Measurements from ENCODE around the gene PRSS27.

The PRSS27 gene

DNA sequence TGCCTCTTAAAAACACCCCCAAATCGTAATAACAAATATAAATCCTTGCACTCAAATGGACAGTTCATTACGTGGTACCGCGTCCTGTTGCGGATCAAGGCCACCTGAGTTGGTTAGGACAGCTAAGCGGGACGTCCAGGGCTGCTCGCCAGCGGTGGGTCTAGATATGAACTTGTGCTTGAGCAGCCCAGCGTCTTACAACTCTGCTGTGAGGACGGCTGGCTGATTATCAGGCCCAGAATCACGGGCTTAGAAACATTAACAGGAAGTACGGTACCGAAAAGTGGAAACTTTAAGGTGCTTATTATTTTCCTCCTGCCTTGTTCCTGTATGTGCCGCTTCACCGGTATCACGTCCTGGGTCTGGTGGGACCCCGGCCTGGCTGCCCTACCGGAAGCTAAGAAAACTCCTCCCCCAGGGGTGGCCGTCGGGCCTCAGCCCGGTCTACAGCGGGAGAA is 31.6 kb upstream of the PRSS27 start:
- peak; percentile 80 for DNase-seq (ENCODE audit: low spot score)

DNA sequence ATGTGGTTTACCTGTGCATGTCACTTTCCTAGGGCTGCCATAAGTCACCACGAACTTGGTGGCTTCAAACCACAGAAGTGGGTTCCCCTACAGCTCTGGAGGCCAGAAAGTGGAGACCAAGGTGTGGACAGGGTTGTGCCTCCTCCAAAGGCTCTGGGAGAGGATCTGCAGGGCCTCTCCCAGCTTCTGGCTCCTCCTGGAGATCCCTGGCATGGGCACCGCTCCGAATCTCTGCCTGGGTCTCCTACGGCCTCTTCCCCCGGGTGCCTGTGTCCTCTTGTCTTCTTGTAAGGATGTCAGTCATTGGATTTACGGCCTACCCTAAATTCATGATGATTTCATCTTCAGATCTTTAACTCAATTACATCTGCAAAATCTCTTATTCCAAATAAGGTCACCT is 29.9 kb upstream of the PRSS27 start:
- no peak for DNase-seq (ENCODE audit: low spot score)

- DNase-seq (ENCODE audit: low spot score): no peak
Observed at GRCh38 chr16:2749476-2749875, 29.5 kb upstream of the PRSS27 start.

- DNase-seq (ENCODE audit: low spot score): no peak
Observed at GRCh38 chr16:2748757-2749455, 28.9 kb upstream of the PRSS27 start.

GRCh38 chr16:2745961-2746360 is 25.9 kb upstream of the PRSS27 start:
- no peak for DNase-seq (ENCODE audit: low spot score)

- DNase-seq (ENCODE audit: low spot score): no peak
Observed at GRCh38 chr16:2745116-2745890, 25.3 kb upstream of the PRSS27 start.

GRCh38 chr16:2744711-2745110 is 24.7 kb upstream of the PRSS27 start:
- DNase-seq (ENCODE audit: low spot score): no peak

DNA sequence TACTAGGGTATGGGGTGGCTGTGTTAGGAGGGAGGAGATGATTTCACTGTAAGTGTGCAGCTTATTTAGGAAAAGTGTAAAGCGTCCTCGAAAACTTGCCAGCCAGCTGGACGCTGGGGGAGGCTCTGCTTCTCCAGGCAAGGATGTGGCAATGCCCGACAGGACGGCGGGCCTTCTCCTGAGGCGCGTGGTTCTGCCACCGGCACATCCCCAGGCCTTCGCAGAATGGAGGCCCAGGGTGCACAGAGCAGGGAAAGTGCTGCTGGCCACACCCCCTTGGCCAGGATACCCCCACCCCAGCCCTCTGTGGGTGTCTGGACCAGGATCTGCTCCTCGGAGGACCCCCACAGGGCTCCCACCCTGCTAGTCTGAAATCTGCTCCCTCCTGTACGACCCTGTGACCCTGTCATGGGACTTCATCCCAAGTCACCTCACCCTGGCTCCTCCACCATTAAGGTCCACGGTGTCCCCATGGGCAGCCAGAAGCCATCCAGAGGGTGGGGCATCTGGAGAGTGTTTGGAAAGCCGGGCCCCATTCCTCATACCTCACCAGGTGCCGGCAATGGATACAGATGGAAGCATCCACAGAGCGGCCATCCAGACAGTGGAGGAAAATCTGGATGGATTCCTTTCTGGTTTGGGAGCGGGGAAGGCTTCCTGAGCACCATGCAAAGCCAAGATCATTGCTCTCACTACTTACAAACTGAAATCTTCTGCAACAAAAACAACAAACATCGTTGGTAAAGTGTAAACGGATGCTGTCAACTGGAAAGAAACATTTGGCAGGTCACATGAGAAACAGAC is 23.2 kb upstream of the PRSS27 start:
- DNase-seq (ENCODE audit: low spot score): no peak

DNA sequence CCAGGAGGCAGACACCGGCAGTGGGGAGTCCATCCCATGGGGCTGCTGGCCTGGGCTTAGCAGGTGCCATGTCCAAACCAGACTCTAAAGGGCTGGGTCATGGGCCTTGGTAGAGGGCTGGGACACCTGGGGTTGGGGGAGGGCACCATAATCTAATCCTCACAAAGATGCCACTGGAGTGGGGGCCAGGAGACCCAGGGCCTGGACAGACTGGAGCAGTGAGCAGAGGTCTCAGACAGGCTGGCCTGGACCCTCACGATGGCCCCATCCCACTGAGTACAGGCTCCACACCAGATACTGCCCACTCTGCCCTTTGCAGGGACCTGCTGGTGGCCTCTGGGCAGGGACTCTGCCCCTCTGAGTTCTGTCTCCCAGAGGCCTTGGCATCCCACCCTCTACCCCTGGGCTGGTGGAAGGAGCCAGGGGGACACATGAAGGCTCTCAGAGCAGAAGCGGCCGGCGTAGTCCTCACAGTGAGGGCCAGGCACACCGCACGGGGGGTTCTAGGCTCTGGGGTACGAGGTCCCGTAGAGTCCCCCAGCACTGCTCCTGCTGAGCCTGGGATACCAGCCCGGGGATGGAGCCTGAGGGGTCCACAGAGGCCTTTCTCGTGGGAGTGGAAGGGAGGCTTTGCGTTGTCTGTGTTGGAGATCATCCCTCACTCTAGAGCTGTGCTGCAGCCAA is 22.4 kb upstream of the PRSS27 start:
- no peak for DNase-seq (ENCODE audit: low spot score)

- DNase-seq (ENCODE audit: low spot score): no peak
Observed at GRCh38 chr16:2741168-2741567, 21.1 kb upstream of the PRSS27 start.

- no peak for DNase-seq (ENCODE audit: low spot score)
Observed at GRCh38 chr16:2740476-2740875, 20.5 kb upstream of the PRSS27 start.

- no peak for DNase-seq (ENCODE audit: low spot score)
Observed at GRCh38 chr16:2739625-2740430, 19.8 kb upstream of the PRSS27 start.

GRCh38 chr16:2738615-2739014 is 18.6 kb upstream of the PRSS27 start:
- no peak for DNase-seq (ENCODE audit: low spot score)

DNA sequence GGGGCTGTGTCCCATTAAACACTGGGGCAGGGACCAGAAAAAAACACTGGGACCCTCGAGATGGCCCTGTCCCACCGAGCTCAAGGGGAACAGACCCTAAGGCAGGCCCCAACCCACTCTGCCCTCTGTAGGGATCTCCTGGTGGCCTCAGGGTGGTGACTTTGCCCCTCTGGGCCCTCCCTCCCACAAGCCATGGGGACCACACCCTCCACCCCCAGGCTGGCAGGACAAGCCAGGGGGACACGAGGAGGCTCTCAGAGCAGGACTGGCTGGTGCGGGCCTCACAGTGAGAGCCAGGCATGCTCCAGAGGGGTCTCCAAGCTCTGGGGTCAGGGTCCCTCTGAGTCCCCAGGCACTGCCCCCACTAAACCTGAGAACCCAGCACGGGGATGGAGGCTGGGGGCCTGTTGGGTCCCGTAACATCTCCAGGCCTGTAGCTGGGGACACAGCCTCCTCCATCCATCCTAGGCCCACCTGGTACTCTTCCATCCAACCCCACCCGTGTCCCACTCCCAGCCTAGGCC is 17.9 kb upstream of the PRSS27 start:
- DNase-seq (ENCODE audit: low spot score): no peak

- DNase-seq (ENCODE audit: low spot score): no peak
Observed at GRCh38 chr16:2737238-2737605, 17.2 kb upstream of the PRSS27 start.

- no peak for DNase-seq (ENCODE audit: low spot score)
Observed at GRCh38 chr16:2736476-2737237, 16.6 kb upstream of the PRSS27 start.

DNA sequence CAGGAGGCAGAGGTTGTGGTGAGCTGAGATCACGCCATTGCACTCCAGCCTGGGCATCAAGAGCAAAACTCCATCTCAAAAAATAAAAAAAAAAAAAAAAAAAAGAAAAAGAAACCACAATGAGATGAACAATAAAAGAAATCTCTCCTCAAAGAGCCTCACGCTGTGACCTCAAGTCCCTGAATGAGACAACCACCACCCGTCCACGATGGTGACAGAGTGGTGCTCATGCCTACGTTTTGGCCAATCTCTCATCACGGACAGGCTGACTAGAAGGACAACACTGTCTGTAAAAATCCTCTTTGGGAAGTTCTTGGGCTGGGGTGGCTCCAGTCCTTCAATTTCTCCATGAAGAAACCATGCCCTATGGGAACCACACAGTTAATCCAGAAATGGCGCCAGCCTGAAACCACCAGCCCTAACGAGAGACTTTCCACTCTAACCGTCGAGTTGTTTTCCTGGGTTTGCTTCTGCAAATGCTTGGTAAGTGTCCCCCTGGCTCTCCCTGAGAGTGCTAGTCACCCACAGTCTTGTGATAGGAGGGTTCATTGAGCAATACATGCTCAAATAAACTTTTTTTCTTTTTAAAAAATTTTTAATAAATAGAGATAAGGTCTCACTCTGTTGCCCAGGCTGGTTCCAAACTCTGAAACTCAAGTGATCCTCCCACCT is 15.0 kb upstream of the PRSS27 start:
- DNase-seq (ENCODE audit: low spot score): no peak

DNA sequence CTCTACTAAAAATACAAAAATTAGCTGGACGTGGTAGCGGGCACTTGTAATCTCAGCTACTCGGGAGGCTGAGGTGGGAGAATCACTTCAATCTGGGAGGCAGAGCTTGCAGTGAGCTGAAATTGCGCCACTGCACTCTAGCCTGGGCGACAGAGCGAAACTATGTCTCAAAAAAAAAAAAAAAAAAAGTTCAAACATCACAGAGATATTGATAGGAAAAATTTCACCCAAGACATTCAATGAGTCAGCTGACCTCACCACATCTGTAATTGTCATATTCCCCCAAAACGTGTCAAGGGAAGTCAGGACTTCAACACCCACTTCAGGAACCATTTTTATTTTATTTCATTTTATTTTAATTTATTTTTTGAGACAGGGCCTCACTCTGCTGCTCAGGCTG is 8.0 kb upstream of the PRSS27 start:
- no peak for DNase-seq (ENCODE audit: low spot score)

- no peak for DNase-seq (ENCODE audit: low spot score)
Observed at GRCh38 chr16:2726923-2727322, 6.9 kb upstream of the PRSS27 start.

DNA sequence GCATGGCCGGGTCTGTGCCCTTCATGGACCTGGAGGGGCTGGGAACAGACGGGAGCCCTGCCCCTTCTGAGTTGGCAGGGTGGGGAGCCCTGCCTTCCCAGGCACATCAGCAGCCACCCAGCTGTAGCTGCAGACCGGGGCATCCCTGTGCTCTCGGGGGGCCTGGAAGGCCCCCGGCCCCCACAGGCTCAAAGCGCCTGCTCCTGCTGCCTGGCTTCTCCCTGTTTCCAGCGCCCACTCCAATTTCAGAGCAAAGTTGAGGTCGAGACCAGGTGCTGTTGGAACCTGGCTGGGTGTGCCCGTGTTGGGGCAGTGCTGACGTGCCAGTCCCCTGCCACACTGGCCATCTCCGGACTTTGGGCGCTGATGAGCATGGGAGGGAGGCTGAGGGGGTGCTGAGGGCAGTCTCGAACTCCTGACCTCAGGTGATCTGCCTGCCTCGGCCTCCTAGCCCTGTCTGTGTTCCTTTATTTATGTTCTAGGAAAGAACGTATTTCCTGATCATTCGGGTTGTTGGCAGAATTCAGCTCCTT is 4.9 kb upstream of the PRSS27 start:
- DNase-seq (ENCODE audit: low spot score): no peak
